ENCODE results near the gene SYT3. TPM values are rescaled to one million over a fixed set of nuclear protein-coding genes. Genes with fewer than 3 reads are reported as not detected.

SYT3 gene
- polyA plus RNA-seq, 3 donors = not detected

DNA sequence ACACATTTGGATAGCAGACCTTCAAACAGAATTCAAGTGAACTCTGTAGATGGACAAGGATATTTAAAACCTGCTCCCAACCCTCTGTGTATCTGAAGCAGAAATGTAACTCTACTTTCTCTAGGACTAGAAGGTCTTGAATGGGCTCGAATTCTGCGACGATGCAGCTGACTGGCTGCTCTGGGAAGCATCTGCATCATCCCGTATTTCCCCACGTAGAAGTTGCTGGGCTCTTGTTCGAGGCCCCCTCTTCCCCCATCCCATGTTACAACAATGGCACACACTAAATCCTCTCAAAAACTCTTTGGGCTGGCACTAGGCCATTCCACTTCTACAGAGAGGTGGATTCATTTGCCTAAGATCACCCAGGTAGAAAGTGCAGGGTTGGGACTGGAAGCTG lies 24.5 kb upstream of the SYT3 start:
- TF ChIP-seq, protein P1, sequence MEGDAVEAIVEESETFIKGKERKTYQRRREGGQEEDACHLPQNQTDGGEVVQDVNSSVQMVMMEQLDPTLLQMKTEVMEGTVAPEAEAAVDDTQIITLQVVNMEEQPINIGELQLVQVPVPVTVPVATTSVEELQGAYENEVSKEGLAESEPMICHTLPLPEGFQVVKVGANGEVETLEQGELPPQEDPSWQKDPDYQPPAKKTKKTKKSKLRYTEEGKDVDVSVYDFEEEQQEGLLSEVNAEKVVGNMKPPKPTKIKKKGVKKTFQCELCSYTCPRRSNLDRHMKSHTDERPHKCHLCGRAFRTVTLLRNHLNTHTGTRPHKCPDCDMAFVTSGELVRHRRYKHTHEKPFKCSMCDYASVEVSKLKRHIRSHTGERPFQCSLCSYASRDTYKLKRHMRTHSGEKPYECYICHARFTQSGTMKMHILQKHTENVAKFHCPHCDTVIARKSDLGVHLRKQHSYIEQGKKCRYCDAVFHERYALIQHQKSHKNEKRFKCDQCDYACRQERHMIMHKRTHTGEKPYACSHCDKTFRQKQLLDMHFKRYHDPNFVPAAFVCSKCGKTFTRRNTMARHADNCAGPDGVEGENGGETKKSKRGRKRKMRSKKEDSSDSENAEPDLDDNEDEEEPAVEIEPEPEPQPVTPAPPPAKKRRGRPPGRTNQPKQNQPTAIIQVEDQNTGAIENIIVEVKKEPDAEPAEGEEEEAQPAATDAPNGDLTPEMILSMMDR (IDR thresholded peaks at IDR 0.05) = no peak
- H3K4me3 ChIP-seq (replicated peaks in 1 of 3; ENCODE audit: low read depth in 2 of 3, low read length in 3 of 3) = no peak overlapping the region
- peaks cover 1% of the 10 kb centered on the region in 2 donors for H3K4me1 ChIP-seq (ENCODE audit: control insufficient read depth in 1 of 2, insufficient read depth in 2 of 2, low read length in 2 of 2)
- H2AFZ ChIP-seq (ENCODE audit: insufficient read depth, low read depth, low read length, poor library complexity, severe bottlenecking) = no peak overlapping the region
- Mint-ChIP-seq H3K9me3 (peaks cover 0 to 31% (median 13%) of the 10 kb centered on the region in 7 donors), H3K27me3 (ENCODE audit: low read depth in 3 of 3) (peaks cover 47 to 83% (median 61%) of the 10 kb centered on the region in 3 donors), H3K4me1 (peaks cover 3% of the 10 kb centered on the region), H3K36me3 (no peaks in the 10 kb centered on the region), H3K27ac (no peak overlapping the region), H3K4me3 (peak overlapping the region in 1 of 2 donors; percentile 46)
- H3K79me2 ChIP-seq (ENCODE audit: insufficient read depth, low read length) = no peaks in the 10 kb centered on the region
- intact Hi-C loops (cut with micrococcal nuclease) = loop anchor here in 1 of 2 donors (10.0 kb wide), 1 partner anchor 121 kb away; no protein-coding TSS in a partner anchor
- H3K27ac ChIP-seq (ENCODE audit: low read depth in 1 of 2, low read length in 2 of 2) = no peak overlapping the region
- no peak for DNase-seq
- 94% methylated on average over 5 of the region's 6 CpGs for WGBS (ENCODE audit: insufficient coverage)
- no peak overlapping the region for H3K4me2 ChIP-seq (replicated peaks; ENCODE audit: extremely low read depth, low read length, poor library complexity, severe bottlenecking)
- H4K20me1 ChIP-seq (ENCODE audit: insufficient read depth, low read length) = no peaks in the 10 kb centered on the region
- peaks cover 25 to 39% of the 10 kb centered on the region in 2 donors for H3K27me3 ChIP-seq (ENCODE audit: control insufficient read depth in 2 of 2, insufficient read depth in 2 of 2, low read length in 2 of 2)
- no peaks in the 10 kb centered on the region for H3K36me3 ChIP-seq (replicated peaks in 1 of 2; ENCODE audit: control insufficient read depth in 1 of 2, insufficient read depth in 2 of 2, low read length in 2 of 2)
- no peaks in the 10 kb centered on the region for H3K9me3 ChIP-seq (replicated peaks in 1 of 2; ENCODE audit: control insufficient read depth in 1 of 2, insufficient read depth in 1 of 2, low read length in 2 of 2)
- H3K9ac ChIP-seq (ENCODE audit: insufficient read depth, low read length, poor library complexity, severe bottlenecking) = no peak overlapping the region

DNA sequence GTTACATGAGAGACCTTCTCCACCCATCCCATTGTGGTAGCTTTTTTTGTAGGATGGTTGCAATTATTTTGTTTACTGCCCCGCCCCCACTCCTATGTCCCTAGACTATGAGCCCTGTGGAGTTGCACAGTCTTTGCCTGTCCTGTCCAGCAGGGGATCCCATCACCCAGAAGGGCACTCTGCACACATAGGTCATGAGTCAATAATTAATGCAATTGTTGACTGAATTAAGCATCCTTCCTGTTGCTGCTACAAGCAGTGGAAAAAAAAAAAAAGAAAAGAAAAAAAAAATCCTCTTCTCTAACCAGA lies 23.8 kb upstream of the SYT3 start:
- Histone ChIP-seq H3K27ac (ENCODE audit: low read depth in 1 of 2, low read length in 2 of 2) (no peak overlapping the region), H3K4me3 (replicated peaks in 1 of 3; ENCODE audit: low read depth in 2 of 3, low read length in 3 of 3) (no peak overlapping the region), H3K9me3 (replicated peaks in 1 of 2; ENCODE audit: control insufficient read depth in 1 of 2, insufficient read depth in 1 of 2, low read length in 2 of 2) (peaks cover 5 to 8% of the 10 kb centered on the region in 2 donors), H2AFZ (ENCODE audit: insufficient read depth, low read depth, low read length, poor library complexity, severe bottlenecking) (no peak overlapping the region), H3K36me3 (replicated peaks in 1 of 2; ENCODE audit: control insufficient read depth in 1 of 2, insufficient read depth in 2 of 2, low read length in 2 of 2) (no peaks in the 10 kb centered on the region), H3K9ac (ENCODE audit: insufficient read depth, low read length, poor library complexity, severe bottlenecking) (no peak overlapping the region), H3K79me2 (ENCODE audit: insufficient read depth, low read length) (no peaks in the 10 kb centered on the region), H4K20me1 (ENCODE audit: insufficient read depth, low read length) (no peaks in the 10 kb centered on the region), H3K4me1 (ENCODE audit: control insufficient read depth in 1 of 2, insufficient read depth in 2 of 2, low read length in 2 of 2) (peaks cover 7 to 9% of the 10 kb centered on the region in 2 donors), H3K27me3 (ENCODE audit: control insufficient read depth in 2 of 2, insufficient read depth in 2 of 2, low read length in 2 of 2) (peaks cover 27 to 40% of the 10 kb centered on the region in 2 donors), H3K4me2 (replicated peaks; ENCODE audit: extremely low read depth, low read length, poor library complexity, severe bottlenecking) (no peak overlapping the region)
- Mint-ChIP-seq H3K27ac (no peak overlapping the region), H3K4me3 (peak overlapping the region in 1 of 2 donors; percentile 3), H3K36me3 (no peaks in the 10 kb centered on the region), H3K9me3 (peaks cover 2 to 34% (median 15%) of the 10 kb centered on the region in 7 donors), H3K27me3 (ENCODE audit: low read depth in 3 of 3) (peaks cover 47 to 86% (median 63%) of the 10 kb centered on the region in 3 donors), H3K4me1 (peaks cover 9% of the 10 kb centered on the region)
- TF ChIP-seq, protein P1 (IDR thresholded peaks at IDR 0.05) = no peak
- intact Hi-C loops (cut with micrococcal nuclease) = loop anchor here in 1 of 2 donors (10.0 kb wide), 1 partner anchor 121 kb away; no protein-coding TSS in a partner anchor
- no peak for DNase-seq
- WGBS (ENCODE audit: insufficient coverage) = no CpG with 5 or more reads among the region's 1 CpG
